ENCODE measurements around the gene MYO7B.

Gene MYO7B

GRCh38 chr2:127640082-127641072 lies 104.9 kb downstream of the MYO7B start:
- DNase-seq = no peak

- DNase-seq = no peak
Measured at GRCh38 chr2:127641133-127641532, 105.7 kb downstream of the MYO7B start.

GRCh38 chr2:127641846-127642507 lies 106.5 kb downstream of the MYO7B start:
- no peak for DNase-seq

GRCh38 chr2:127642706-127643438 lies 107.4 kb downstream of the MYO7B start:
- DNase-seq = no peak

GRCh38 chr2:127643439-127644065 lies 108.1 kb downstream of the MYO7B start:
- DNase-seq = no peak

- no peak for DNase-seq
Measured at GRCh38 chr2:127644066-127645025, 108.9 kb downstream of the MYO7B start.

- DNase-seq = no peak
Measured at GRCh38 chr2:127645026-127645394, 109.5 kb downstream of the MYO7B start.

GRCh38 chr2:127645395-127646291 lies 110.2 kb downstream of the MYO7B start, which contains the start of gene GPR17:
Gene GPR17 (plus strand): TSS chr2:127646153. CDS start chr2:127650736, 4,583 bp downstream.
- no peak for DNase-seq

- DNase-seq = no peak
Measured at GRCh38 chr2:127646487-127647241, 111.2 kb downstream of the MYO7B start.

- DNase-seq = no peak
Measured at GRCh38 chr2:127647242-127648190, 112.0 kb downstream of the MYO7B start.

GRCh38 chr2:127648321-127648720 lies 112.8 kb downstream of the MYO7B start:
- no peak for DNase-seq

- DNase-seq = no peak
Measured at GRCh38 chr2:127649100-127649611, 113.7 kb downstream of the MYO7B start.

GRCh38 chr2:127649684-127650040 lies 114.2 kb downstream of the MYO7B start:
- DNase-seq = no peak

GRCh38 chr2:127650041-127650784 lies 114.7 kb downstream of the MYO7B start:
- DNase-seq = no peak

GRCh38 chr2:127650785-127651380 lies 115.4 kb downstream of the MYO7B start:
- DNase-seq = no peak

- no peak for DNase-seq
Measured at GRCh38 chr2:127651381-127651809, 115.9 kb downstream of the MYO7B start.

GRCh38 chr2:127651971-127652550 lies 116.6 kb downstream of the MYO7B start:
- DNase-seq = no peak

Measured in NCI-H1417 treated with DMSO at 0.1 percent for 48 hours (cell line).